ENCODE results near the gene NTSR1.
A peak's percentile ranks its signal among the peaks of the same experiment; 100 is the strongest.

Gene NTSR1

GRCh38 chr20:62726276-62726675, 17.6 kb downstream of the NTSR1 start:
- DNase-seq (no peak), ATAC-seq (no peak)

GRCh38 chr20:62726716-62727583, 18.3 kb downstream of the NTSR1 start:
- DNase-seq: no peak
- no peak for ATAC-seq

GRCh38 chr20:62727584-62728027, 19.0 kb downstream of the NTSR1 start:
- ATAC-seq (no peak), DNase-seq (no peak)

GRCh38 chr20:62728028-62728780, 19.6 kb downstream of the NTSR1 start:
- DNase-seq (no peak), ATAC-seq (peak; percentile 16)

GRCh38 chr20:62728781-62729300, 20.2 kb downstream of the NTSR1 start:
- DNase-seq: no peak

GRCh38 chr20:62730481-62730880, 21.8 kb downstream of the NTSR1 start:
- no peak for DNase-seq
- no peak for ATAC-seq

More at GRCh38 chr20:62728781-62729300, 20.2 kb downstream of the NTSR1 start:
- ATAC-seq: no peak

GRCh38 chr20:62732031-62732760, 23.6 kb downstream of the NTSR1 start:
- DNase-seq (no peak), ATAC-seq (no peak)

- ATAC-seq (no peak), DNase-seq (no peak)
These were observed 24.3 kb downstream of the NTSR1 start for GRCh38 chr20:62732842-62733525.

GRCh38 chr20:62733526-62733842, 24.8 kb downstream of the NTSR1 start:
- ATAC-seq (no peak), DNase-seq (no peak)

- DNase-seq: no peak
These were observed 25.3 kb downstream of the NTSR1 start for GRCh38 chr20:62733891-62734290.

GRCh38 chr20:62734326-62734725, 25.7 kb downstream of the NTSR1 start:
- no peak for ATAC-seq
- no peak for DNase-seq

More at GRCh38 chr20:62733891-62734290, 25.3 kb downstream of the NTSR1 start:
- ATAC-seq: no peak

- no peak for ATAC-seq
- DNase-seq: no peak
These were observed 26.2 kb downstream of the NTSR1 start for GRCh38 chr20:62734881-62735280.

GRCh38 chr20:62735331-62735821, 26.7 kb downstream of the NTSR1 start:
- ATAC-seq (peak; percentile 6), DNase-seq (peak; percentile 30)

GRCh38 chr20:62736026-62736406, 27.4 kb downstream of the NTSR1 start:
- DNase-seq (no peak), ATAC-seq (no peak)

GRCh38 chr20:62736407-62737071, 27.9 kb downstream of the NTSR1 start:
- no peak for ATAC-seq
- no peak for DNase-seq

GRCh38 chr20:62737271-62737811, 28.7 kb downstream of the NTSR1 start:
- ATAC-seq (no peak), DNase-seq (no peak)

GRCh38 chr20:62738025-62738881, 29.6 kb downstream of the NTSR1 start:
- DNase-seq (no peak), ATAC-seq (no peak)

- DNase-seq: no peak
- ATAC-seq: no peak
These were observed 30.4 kb downstream of the NTSR1 start for GRCh38 chr20:62739067-62739466.

- DNase-seq: peak; percentile 45
These were observed 31.1 kb downstream of the NTSR1 start for GRCh38 chr20:62739581-62740285.

More at GRCh38 chr20:62739581-62740285, 31.1 kb downstream of the NTSR1 start:
- ATAC-seq: peak; percentile 31

All from stimulated activated naive CD8-positive, alpha-beta T cell treated with anti-CD3 and anti-CD28 coated beads, Interleukin-15, Interleukin-2, amounts not matched to agents 100 U/mL and 50 U/mL, for 24 hours (primary cell).